K562 (cell line): Measurements from ENCODE around the gene RAB5B.

Source experiments
- EGR1 ChIP-seq: fragments of 450-650 bp; conservative IDR thresholded peaks from 2 replicates; pipeline ENCODE4 v1.6.1; 2017; ENCODE audit warnings: mild to moderate bottlenecking
- ERF ChIP-seq: fragments of 450-650 bp; formaldehyde crosslinking; IDR thresholded peaks from 2 replicates; pipeline ENCODE4 v1.4.0; 2020; ENCODE audit warnings: mild to moderate bottlenecking, mixed read lengths
- PHF20 ChIP-seq: fragments of 450-650 bp; IDR thresholded peaks from 2 replicates; pipeline ENCODE4 v1.6.1; 2018; ENCODE audit not compliant: partially characterized antibody
- POLR2A ChIP-seq: fragments of 450-650 bp; conservative IDR thresholded peaks from 2 replicates; pipeline ENCODE4 v1.6.1; 2016
- SAP30 ChIP-seq: fragments of 200-600 bp; sonication (generic); IDR thresholded peaks from 2 replicates; pipeline ENCODE4 v1.6.1; 2012; ENCODE audit warnings: borderline replicate concordance, low read depth, mild to moderate bottlenecking, moderate library complexity, low read length, control low read depth, inconsistent platforms; ENCODE audit not compliant: insufficient read depth, poor library complexity, severe bottlenecking
- ZBTB26 ChIP-seq: fragments of 450-650 bp; formaldehyde crosslinking; IDR thresholded peaks from 2 replicates; pipeline ENCODE4 v1.4.0; 2022; ENCODE audit warnings: missing genetic modification characterization
- ZNF146 ChIP-seq: IDR thresholded peaks from one replicate; pipeline ENCODE4 v1.6.1; 2018; ENCODE audit warnings: missing compliant biosample characterization; ENCODE audit not compliant: unreplicated experiment
- ZNF274 ChIP-seq: IDR thresholded peaks from 2 replicates; pipeline ENCODE4 v1.6.1; 2011; ENCODE audit warnings: low read depth, mild to moderate bottlenecking, low read length, moderate library complexity, borderline replicate concordance
- ZNF282 ChIP-seq: sonication (generic); formaldehyde crosslinking; IDR thresholded peaks from 2 replicates; pipeline ENCODE4 v1.8.1; 2023; ENCODE audit warnings: missing genetic modification reagents
- ZNF347 ChIP-seq: fragments of 450-650 bp; formaldehyde crosslinking; IDR thresholded peaks from 2 replicates; pipeline ENCODE4 v1.4.0; 2020; ENCODE audit warnings: low read depth, mild to moderate bottlenecking, moderate library complexity
- ZNF644 ChIP-seq: fragments of 200-800 bp; sonication (Bioruptor generic); IDR thresholded peaks from 2 replicates; pipeline ENCODE4 v1.6.1; 2016; ENCODE audit warnings: low read depth, missing genetic modification characterization, missing compliant biosample characterization
- ZSCAN29 ChIP-seq: fragments of 450-650 bp; IDR thresholded peaks from 2 replicates; pipeline ENCODE4 v1.6.1; 2017
- TF ChIP-seq, protein P1 (sequence below), 3 experiments: IDR thresholded peaks in 2 of 3; conservative IDR thresholded peaks in 1 of 3; 2 replicates each; pipeline ENCODE4 v1.5.1; 2011 to 2012; ENCODE audit warnings: low read length in 3 of 3, mild to moderate bottlenecking in 3 of 3, control low read depth in 2 of 3, improper control_type of control experiment in 1 of 3, inconsistent platforms in 1 of 3, low read depth in 1 of 3, mixed read lengths in 1 of 3, moderate library complexity in 1 of 3; ENCODE audit not compliant: insufficient read depth in 2 of 3

GRCh38 chr12:56020423-56021184 is 46.7 kb downstream of the RAB5B start, which contains the start of gene IKZF4:
- TF ChIP-seq ZNF347 (CRISPR knock-in tag) (no peak), SAP30 (peak; percentile 31), ZSCAN29 (no peak), ZNF644 (no peak), ZNF282 (CRISPR knock-in tag) (no peak), ERF (no peak), ZBTB26 (CRISPR knock-in tag) (no peak), POLR2A (no peak; the same call in 1 of the 2 replicates), ZNF146 (no peak), PHF20 (no peak), ZNF274 (no peak), EGR1 (no peak)
- TF ChIP-seq, protein P1, sequence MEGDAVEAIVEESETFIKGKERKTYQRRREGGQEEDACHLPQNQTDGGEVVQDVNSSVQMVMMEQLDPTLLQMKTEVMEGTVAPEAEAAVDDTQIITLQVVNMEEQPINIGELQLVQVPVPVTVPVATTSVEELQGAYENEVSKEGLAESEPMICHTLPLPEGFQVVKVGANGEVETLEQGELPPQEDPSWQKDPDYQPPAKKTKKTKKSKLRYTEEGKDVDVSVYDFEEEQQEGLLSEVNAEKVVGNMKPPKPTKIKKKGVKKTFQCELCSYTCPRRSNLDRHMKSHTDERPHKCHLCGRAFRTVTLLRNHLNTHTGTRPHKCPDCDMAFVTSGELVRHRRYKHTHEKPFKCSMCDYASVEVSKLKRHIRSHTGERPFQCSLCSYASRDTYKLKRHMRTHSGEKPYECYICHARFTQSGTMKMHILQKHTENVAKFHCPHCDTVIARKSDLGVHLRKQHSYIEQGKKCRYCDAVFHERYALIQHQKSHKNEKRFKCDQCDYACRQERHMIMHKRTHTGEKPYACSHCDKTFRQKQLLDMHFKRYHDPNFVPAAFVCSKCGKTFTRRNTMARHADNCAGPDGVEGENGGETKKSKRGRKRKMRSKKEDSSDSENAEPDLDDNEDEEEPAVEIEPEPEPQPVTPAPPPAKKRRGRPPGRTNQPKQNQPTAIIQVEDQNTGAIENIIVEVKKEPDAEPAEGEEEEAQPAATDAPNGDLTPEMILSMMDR (IDR thresholded peaks at IDR 0.05 in 2 of 3, conservative IDR thresholded peaks at IDR 0.05 in 1 of 3; ENCODE audit: insufficient read depth in 2 of 3, low read depth in 1 of 3, low read length in 3 of 3): no peak
